Spleen (tissue), 7 donors: ENCODE results near the gene ALDH2.

Source experiments
- POLR2A ChIP-seq, 3 donors: fragments of 450-650 bp; IDR thresholded peaks; one replicate each; pipeline ENCODE4 v1.5.1; 2017; ENCODE audit warnings: antibody characterized with exemption in 3 of 3, mild to moderate bottlenecking in 1 of 3
- POLR2AphosphoS5 ChIP-seq, 3 donors: sonication (generic); formaldehyde crosslinking; IDR thresholded peaks; one replicate each; pipeline ENCODE4 v1.5.1; 2017; ENCODE audit warnings: antibody characterized with exemption in 3 of 3
- TF ChIP-seq, protein P1 (sequence below), 11 experiments: fragments of 200-600 bp in 7 of 11; fragments of 450-650 bp in 4 of 11; sonication (generic) in 4 of 11; IDR thresholded peaks in 8 of 11; conservative IDR thresholded peaks in 3 of 11; 1 replicate in 7 of 11; 2 replicates in 4 of 11; pipeline versions ENCODE4 v1.4.0 to v1.8.0; 2016 to 2021; ENCODE audit warnings: antibody characterized with exemption in 11 of 11, inconsistent platforms in 4 of 11, mild to moderate bottlenecking in 1 of 11
- donor health status: DM: no; HTN: no; CAD: no; lungs with moderate emphysema.
- donor health status: DM: no; HTN: no; CAD: no.
- donor health status: DM: no; HTN: no; CAD: no.

DNA sequence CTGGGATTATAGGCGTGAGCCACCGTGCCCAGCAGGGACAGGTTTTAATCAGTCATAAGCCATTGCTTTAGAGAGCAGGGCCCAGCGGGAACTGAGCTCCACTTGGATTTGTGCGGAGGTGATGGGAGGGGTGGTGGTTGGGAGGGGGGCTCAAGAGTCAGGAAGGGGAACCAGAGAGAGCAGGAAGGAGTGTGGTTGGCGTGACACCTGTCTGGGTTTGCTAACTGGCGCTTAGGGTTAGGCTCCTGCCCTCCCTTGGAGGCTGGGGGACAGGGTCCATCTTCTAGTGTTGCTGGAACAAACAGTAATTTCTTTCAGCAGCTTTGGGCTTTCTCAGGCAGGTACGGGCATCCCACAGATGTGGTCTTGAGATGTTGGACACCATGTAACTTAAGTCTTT is 7.5 kb upstream of the ALDH2 start:
- TF ChIP-seq, protein P1, sequence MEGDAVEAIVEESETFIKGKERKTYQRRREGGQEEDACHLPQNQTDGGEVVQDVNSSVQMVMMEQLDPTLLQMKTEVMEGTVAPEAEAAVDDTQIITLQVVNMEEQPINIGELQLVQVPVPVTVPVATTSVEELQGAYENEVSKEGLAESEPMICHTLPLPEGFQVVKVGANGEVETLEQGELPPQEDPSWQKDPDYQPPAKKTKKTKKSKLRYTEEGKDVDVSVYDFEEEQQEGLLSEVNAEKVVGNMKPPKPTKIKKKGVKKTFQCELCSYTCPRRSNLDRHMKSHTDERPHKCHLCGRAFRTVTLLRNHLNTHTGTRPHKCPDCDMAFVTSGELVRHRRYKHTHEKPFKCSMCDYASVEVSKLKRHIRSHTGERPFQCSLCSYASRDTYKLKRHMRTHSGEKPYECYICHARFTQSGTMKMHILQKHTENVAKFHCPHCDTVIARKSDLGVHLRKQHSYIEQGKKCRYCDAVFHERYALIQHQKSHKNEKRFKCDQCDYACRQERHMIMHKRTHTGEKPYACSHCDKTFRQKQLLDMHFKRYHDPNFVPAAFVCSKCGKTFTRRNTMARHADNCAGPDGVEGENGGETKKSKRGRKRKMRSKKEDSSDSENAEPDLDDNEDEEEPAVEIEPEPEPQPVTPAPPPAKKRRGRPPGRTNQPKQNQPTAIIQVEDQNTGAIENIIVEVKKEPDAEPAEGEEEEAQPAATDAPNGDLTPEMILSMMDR (IDR thresholded peaks at IDR 0.05 in 8 of 11, conservative IDR thresholded peaks at IDR 0.05 in 3 of 11), result no peak
- TF ChIP-seq POLR2A (IDR thresholded peaks at IDR 0.05), result no peak
- TF ChIP-seq POLR2AphosphoS5 (IDR thresholded peaks at IDR 0.05), result no peak
